B cell (primary cell): ENCODE measurements around the gene RNLS. TPM values are rescaled to one million over a fixed set of nuclear protein-coding genes. Genes with fewer than 3 reads are reported as not detected.

ENCODE experiments used
- ATAC-seq: fragments of 200-7000 bp; cut with Tn5 transposase; one replicate; pipeline ENCODE4 v1.10.0; 2021; ENCODE audit warnings: low read depth, mild to moderate bottlenecking, moderate number of reproducible peaks, moderate library complexity
- CTCF ChIA-PET: fragments of 350-600 bp; sonication (Branson Sonifier 250); formaldehyde crosslinking; loops from one replicate; lab custom pipeline; 2021; ENCODE audit warnings: antibody characterized with exemption, inconsistent platforms; lab: Charles Lee
- POLR2A ChIA-PET: fragments of 350-600 bp; sonication (Branson Sonifier 250); formaldehyde crosslinking; loops from one replicate; lab custom pipeline; 2021; ENCODE audit warnings: antibody characterized with exemption; lab: Charles Lee
- DNase-seq: peaks from one replicate; pipeline ENCODE4 v3.0.0; 2013
- H2AFZ ChIP-seq: 2 replicates; pipeline ENCODE4 v1.6.1; 2012; ENCODE audit warnings: mild to moderate bottlenecking, low read depth, low read length; ENCODE audit not compliant: insufficient read depth, poor library complexity, severe bottlenecking
- H3K27ac ChIP-seq, 2 donors: 1 replicate in 1 of 2; 2 replicates in 1 of 2; pipeline ENCODE4 v1.5.1; 2012 to 2013; ENCODE audit warnings: low read length in 2 of 2, mild to moderate bottlenecking in 2 of 2, moderate library complexity in 1 of 2
- H3K27me3 ChIP-seq, 4 experiments: fragments of 200-600 bp in 1 of 4; sonication (generic) in 1 of 4; replicated peaks in 1 of 4; 1 replicate in 2 of 4; 2 replicates in 2 of 4; pipeline versions ENCODE4 v1.6.1 to v1.7.0; 2013 to 2016; ENCODE audit warnings: low read length in 3 of 4, mild to moderate bottlenecking in 2 of 4, mixed read lengths in 1 of 4, moderate library complexity in 1 of 4; ENCODE audit not compliant: insufficient read depth in 4 of 4, control insufficient read depth in 3 of 4; ENCODE audit errors: control extremely low read depth in 1 of 4
- H3K36me3 ChIP-seq, 2 experiments: replicated peaks in 1 of 2; 1 replicate in 1 of 2; 2 replicates in 1 of 2; pipeline versions ENCODE4 v1.6.1 to v1.7.1; 2013; ENCODE audit warnings: low read length in 1 of 2; ENCODE audit not compliant: insufficient read depth in 2 of 2, control insufficient read depth in 1 of 2; ENCODE audit errors: control extremely low read depth in 1 of 2, extremely low read depth in 1 of 2
- H3K4me1 ChIP-seq, 2 donors: fragments of 200-600 bp in 1 of 2; sonication (generic) in 1 of 2; 1 replicate in 1 of 2; 2 replicates in 1 of 2; pipeline versions ENCODE4 v1.5.1 to v1.6.1; 2013 to 2017; ENCODE audit warnings: low read length in 2 of 2; ENCODE audit not compliant: control insufficient read depth in 2 of 2, insufficient read depth in 2 of 2
- H3K4me2 ChIP-seq: replicated peaks from 2 replicates; pipeline ENCODE3; 2012; ENCODE audit warnings: mild to moderate bottlenecking, low read depth, low read length; ENCODE audit not compliant: poor library complexity, severe bottlenecking
- H3K4me3 ChIP-seq, 5 experiments: fragments of 200-600 bp in 1 of 5; sonication (generic) in 1 of 5; 1 replicate in 3 of 5; 2 replicates in 2 of 5; pipeline versions ENCODE4 v1.5.1 to v1.7.0; 2011 to 2016; ENCODE audit warnings: low read length in 4 of 5, mild to moderate bottlenecking in 4 of 5, low read depth in 2 of 5, control low read depth in 1 of 5, moderate library complexity in 1 of 5; ENCODE audit not compliant: insufficient read depth in 1 of 5; ENCODE audit errors: control extremely low read depth in 1 of 5, extremely low read depth in 1 of 5
- H3K79me2 ChIP-seq: fragments of 200-600 bp; sonication (generic); one replicate; pipeline ENCODE4 v1.6.0; 2016; ENCODE audit warnings: low read length; ENCODE audit not compliant: control insufficient read depth, insufficient read depth
- H3K9ac ChIP-seq: fragments of 200-600 bp; sonication (generic); 2 replicates; pipeline ENCODE4 v1.6.1; 2017; ENCODE audit warnings: mild to moderate bottlenecking, low read length, moderate library complexity
- H3K9me3 ChIP-seq, 3 donors: one replicate each; pipeline versions ENCODE4 v1.6.1 to v1.7.1; 2013; ENCODE audit warnings: low read length in 2 of 3; ENCODE audit not compliant: control insufficient read depth in 2 of 3, insufficient read depth in 1 of 3; ENCODE audit errors: control extremely low read depth in 1 of 3
- H4K20me1 ChIP-seq: 2 replicates; pipeline ENCODE4 v1.6.0; 2012; ENCODE audit warnings: mild to moderate bottlenecking, low read length; ENCODE audit not compliant: insufficient read depth, control insufficient read depth, poor library complexity, severe bottlenecking
- H3K27ac Mint-ChIP-seq: one replicate; pipeline ENCODE4 v1.8.0; 2021; ENCODE audit warnings: mixed read lengths
- H3K27me3 Mint-ChIP-seq: one replicate; pipeline ENCODE4 v1.8.0; 2021; ENCODE audit warnings: mixed read lengths
- H3K4me1 Mint-ChIP-seq: one replicate; pipeline ENCODE4 v1.8.0; 2021; ENCODE audit warnings: mixed read lengths
- H3K4me3 Mint-ChIP-seq: one replicate; pipeline ENCODE4 v1.8.0; 2021; ENCODE audit warnings: mixed read lengths
- H3K9me3 Mint-ChIP-seq: one replicate; pipeline ENCODE4 v1.8.0; 2022; ENCODE audit warnings: mixed read lengths; ENCODE audit not compliant: insufficient read depth
- EZH2 ChIP-seq: IDR thresholded peaks from 2 replicates; pipeline ENCODE4 v1.6.1; 2012; ENCODE audit warnings: borderline replicate concordance, low read depth, mild to moderate bottlenecking, moderate library complexity, low read length; ENCODE audit not compliant: insufficient read depth, poor library complexity, severe bottlenecking
- intact Hi-C: fragments of 100-400 bp; cut with micrococcal nuclease; formaldehyde crosslinking; loops from one replicate; pipeline ENCODE4 v1.10.0; 2022
- polyA plus RNA-seq: library from polyadenylated mRNA; depleted of rRNA; stranded (reverse); fragments of >200 nt; gene quantifications from 2 replicates; pipeline ENCODE4 v1.2.3, GENCODE V29; 2012
- total RNA-seq, 2 donors: library from RNA; stranded (reverse); fragments of 120-200 nt in 1 of 2; gene quantifications; 1 replicate in 1 of 2; 2 replicates in 1 of 2; pipeline versions ENCODE4 v1.2.3 to v1.2.4, GENCODE V29; 2013 to 2022
- TF ChIP-seq, protein P1 (sequence below): fragments of 200-600 bp; IDR thresholded peaks from one replicate; pipeline ENCODE4 v1.8.0; 2022; ENCODE audit warnings: antibody characterized with exemption, mild to moderate bottlenecking

RNLS gene
- total and polyA plus RNA-seq, 2 donors (not counting 1 experiment from before 2014, with no cell fraction given): 3.5 to 7.5 TPM

DNA sequence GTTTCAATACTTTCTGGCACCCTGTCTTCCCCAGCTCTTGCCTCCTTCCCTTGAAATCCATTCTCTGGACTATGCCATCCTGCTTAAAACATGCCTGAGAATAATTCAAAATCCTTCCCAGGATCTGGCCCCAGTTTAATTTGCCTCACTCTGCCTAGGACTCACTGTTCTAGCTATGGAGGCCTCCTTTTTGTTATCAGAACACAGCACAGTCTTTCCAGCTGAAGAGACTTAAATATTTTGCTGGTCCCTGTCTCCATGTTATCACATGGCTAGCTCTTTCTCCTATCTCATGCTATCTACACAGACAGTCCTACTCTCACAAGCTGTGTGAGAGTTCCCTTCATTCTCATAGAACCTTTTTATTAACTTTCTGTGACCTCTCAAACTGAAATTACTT lies 194.8 kb downstream of the RNLS start:
- DNase-seq (no peak), ATAC-seq (no peak)
- H3K4me3 ChIP-seq: no peak overlapping the region
- Mint-ChIP-seq H3K4me3 (no peak overlapping the region), H3K27ac (no peak overlapping the region), H3K9me3 (no peaks in the 10 kb centered on the region), H3K27me3 (no peaks in the 10 kb centered on the region), H3K4me1 (peaks cover 34% of the 10 kb centered on the region)
- peak overlapping the region; percentile 73 for H3K4me2 ChIP-seq
- H4K20me1 ChIP-seq: no peaks in the 10 kb centered on the region
- intact Hi-C loops: loop anchor here (2.0 to 5.0 kb wide), 4 partner anchors 56 to 494 kb away; partner anchors contain the start of gene STAMBPL1
- H2AFZ ChIP-seq: peak overlapping the region; percentile 67
- peak overlapping the region; percentile 97 to 99 for H3K27ac ChIP-seq
- POLR2A ChIA-PET: interaction anchor here (0.9 to 6.4 kb wide), 2 partner anchors 526 to 529 kb away, joined by 3 to 77 read pairs; partner anchors contain the start of genes KLLN and PTEN
- TF ChIP-seq EZH2: no peak
- TF ChIP-seq, protein P1, sequence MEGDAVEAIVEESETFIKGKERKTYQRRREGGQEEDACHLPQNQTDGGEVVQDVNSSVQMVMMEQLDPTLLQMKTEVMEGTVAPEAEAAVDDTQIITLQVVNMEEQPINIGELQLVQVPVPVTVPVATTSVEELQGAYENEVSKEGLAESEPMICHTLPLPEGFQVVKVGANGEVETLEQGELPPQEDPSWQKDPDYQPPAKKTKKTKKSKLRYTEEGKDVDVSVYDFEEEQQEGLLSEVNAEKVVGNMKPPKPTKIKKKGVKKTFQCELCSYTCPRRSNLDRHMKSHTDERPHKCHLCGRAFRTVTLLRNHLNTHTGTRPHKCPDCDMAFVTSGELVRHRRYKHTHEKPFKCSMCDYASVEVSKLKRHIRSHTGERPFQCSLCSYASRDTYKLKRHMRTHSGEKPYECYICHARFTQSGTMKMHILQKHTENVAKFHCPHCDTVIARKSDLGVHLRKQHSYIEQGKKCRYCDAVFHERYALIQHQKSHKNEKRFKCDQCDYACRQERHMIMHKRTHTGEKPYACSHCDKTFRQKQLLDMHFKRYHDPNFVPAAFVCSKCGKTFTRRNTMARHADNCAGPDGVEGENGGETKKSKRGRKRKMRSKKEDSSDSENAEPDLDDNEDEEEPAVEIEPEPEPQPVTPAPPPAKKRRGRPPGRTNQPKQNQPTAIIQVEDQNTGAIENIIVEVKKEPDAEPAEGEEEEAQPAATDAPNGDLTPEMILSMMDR: no peak
- H3K27me3 ChIP-seq: no peaks in the 10 kb centered on the region
- no peaks in the 10 kb centered on the region for H3K36me3 ChIP-seq
- H3K79me2 ChIP-seq: peaks cover 12% of the 10 kb centered on the region
- H3K9me3 ChIP-seq: no peaks in the 10 kb centered on the region
- H3K9ac ChIP-seq: no peak overlapping the region
- CTCF ChIA-PET: interaction anchor here (0.6 to 10.0 kb wide), 30 partner anchors 11 to 570 kb away, joined by 3 to 241 read pairs (median 4); partner anchors contain the start of genes ATAD1, KLLN, PTEN and RNLS
- peaks cover 77 to 80% of the 10 kb centered on the region in 2 donors for H3K4me1 ChIP-seq
